Ureter (tissue), 1 donor: ENCODE results near the gene VEZT. TPM values are rescaled to one million over a fixed set of nuclear protein-coding genes. Genes with fewer than 3 reads are reported as not detected.
"Not testable (repeated sequence)": the region's sequence is repeated elsewhere in the genome, so short reads cannot be mapped to it uniquely, and the experiment has no call there.

Source experiments
- DNase-seq: peaks from one replicate; pipeline ENCODE4 v3.0.0-alpha.2; 2020; ENCODE audit warnings: low spot score
- total RNA-seq: library from RNA; stranded (reverse); gene quantifications from one replicate; pipeline ENCODE4 v1.2.4, GENCODE V29; 2023
- donor health status: DM: yes; HTN: yes; CAD: no.

The VEZT gene
- total RNA-seq, 1 donor from 2014 or later, result 103 TPM

DNA sequence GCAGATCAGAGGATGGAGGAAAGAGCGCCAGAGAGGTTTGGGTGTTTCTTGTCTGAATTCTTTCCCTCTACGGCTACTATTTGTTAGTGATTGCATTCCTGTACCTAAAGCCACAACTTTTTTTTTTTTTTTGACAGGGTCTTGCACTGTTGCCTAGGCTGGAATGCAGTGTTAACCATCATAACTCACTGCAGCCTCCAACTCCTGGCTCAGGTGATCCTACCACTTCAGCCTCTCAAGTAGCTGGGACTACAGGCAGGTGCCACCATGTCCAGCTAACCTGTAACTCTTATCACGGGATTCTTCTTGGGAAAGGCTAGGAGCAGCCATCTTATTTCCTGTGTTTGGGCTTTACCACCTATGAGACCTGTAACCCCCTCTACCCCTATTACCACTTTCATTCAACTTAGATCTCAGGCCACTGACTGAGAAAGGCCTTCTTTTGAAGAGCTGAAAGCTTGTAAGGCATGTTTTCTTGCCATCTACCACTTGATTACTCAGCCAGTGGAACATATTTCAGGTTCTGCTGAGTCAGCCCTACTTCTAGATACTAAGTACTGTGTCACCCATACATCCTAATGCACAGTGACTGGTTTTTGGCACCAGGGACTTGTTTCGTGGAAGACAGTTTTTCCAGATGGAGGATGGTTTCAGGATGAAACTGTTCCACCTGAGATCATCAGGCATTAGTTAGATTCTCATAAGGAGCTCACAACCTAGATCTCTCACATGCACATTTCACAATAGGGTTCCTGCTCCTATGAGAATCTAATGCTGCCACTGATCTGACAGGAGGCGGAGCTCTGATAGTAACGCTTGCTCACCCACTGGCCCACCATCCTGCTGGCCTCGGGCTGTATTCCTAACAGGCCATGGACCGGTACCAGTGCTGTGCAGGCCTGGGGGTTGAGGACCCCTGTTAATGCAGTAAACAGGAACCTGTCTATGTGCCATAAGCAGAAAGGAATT, 6.9 kb downstream of the VEZT start:
- DNase-seq, result no peak

GRCh38 chr12:95225645-95226212, 8.1 kb downstream of the VEZT start:
- DNase-seq, result no peak

DNA sequence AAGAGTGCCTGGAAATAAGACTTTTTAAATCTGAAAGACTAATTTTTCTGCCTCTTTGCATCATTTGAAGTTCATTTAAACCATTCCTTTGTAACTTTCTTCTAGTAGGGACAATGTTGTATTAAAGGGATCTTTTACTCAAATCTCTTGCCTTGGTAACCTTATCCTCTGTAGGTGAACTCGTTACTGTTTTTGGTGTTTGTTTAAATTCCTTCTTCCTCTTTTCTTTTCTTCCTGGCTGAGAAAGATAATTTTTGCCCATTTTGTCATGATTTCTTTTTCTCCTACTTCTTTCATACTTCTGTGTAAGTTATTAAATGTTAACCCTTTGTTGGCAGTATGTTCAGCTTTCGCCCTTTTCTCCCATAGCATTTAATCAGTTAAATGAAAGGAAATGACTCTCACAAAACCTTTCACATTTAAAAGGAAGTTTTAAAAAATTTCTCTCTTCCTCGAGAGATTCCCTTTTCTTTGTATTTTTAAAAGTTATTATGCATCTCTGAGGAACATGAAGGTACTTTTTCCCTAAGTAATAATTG, 10.3 kb downstream of the VEZT start:
- no peak for DNase-seq

GRCh38 chr12:95228617-95229016, 11.0 kb downstream of the VEZT start:
- DNase-seq, result no peak

DNA sequence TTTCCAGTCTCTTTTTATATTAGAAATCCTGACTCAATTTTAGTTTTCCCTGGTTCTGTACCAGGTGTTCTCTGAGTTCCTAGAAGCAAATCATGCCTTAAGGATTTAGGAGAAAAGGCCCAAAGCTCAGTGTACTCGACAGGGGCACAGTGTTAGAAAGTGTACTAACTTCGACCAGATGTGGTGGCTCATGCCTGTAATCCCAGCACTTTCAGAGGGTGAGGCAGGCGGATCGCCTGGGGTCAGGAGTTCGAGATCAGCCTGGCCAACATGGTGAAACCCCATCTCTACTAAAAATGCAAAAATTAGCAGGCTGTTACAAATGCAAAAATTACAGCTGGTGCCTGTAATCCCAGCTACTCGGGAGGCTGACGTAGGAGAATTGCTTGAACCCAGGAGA, 12.0 kb downstream of the VEZT start:
- no peak for DNase-seq

DNA sequence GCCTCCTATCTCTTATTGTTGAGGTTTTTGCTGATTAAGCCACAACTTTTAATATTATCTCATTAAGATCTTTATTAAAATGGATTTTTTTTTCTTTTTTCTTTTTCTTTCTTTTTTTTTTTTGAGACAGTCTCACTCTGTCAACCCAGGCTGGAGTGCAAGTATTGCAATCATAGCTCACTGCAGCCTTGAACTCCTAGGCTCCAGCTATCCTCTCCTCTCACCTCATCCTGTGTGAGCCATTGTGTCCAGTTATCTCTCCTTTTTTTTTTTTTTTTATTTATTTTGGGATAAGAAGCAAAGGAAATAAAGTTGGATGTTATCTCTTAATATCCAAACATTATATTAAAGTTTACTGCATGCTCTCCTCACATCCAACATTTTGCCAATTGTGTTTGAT, 12.7 kb downstream of the VEZT start:
- no peak for DNase-seq

- DNase-seq, result no peak
Measured at GRCh38 chr12:95231190-95231589, 13.6 kb downstream of the VEZT start.

- not testable (repeated sequence) for DNase-seq
Measured at GRCh38 chr12:95234187-95234586, 16.6 kb downstream of the VEZT start.

DNA sequence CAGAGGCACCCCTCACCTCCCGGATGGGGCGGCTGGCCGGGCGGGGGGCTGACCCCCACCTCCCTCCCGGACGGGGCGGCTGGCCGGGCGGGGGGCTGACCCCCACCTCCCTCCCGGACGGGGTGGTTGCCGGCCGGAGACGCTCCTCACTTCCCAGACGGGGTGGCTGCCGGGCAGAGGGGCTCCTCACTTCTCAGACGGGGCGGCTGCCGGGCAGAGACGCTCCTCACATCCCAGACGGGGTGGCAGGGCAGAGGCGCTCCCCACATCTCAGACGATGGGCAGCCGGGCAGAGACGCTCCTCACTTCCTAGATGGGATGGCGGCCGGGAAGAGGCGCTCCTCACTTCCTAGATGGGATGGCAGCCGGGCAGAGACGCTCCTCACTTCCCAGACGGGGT, 18.0 kb downstream of the VEZT start:
- not testable (repeated sequence) for DNase-seq

GRCh38 chr12:95237315-95237714, 19.7 kb downstream of the VEZT start:
- no peak for DNase-seq

- no peak for DNase-seq
Measured at GRCh38 chr12:95238150-95238549, 20.5 kb downstream of the VEZT start.

DNA sequence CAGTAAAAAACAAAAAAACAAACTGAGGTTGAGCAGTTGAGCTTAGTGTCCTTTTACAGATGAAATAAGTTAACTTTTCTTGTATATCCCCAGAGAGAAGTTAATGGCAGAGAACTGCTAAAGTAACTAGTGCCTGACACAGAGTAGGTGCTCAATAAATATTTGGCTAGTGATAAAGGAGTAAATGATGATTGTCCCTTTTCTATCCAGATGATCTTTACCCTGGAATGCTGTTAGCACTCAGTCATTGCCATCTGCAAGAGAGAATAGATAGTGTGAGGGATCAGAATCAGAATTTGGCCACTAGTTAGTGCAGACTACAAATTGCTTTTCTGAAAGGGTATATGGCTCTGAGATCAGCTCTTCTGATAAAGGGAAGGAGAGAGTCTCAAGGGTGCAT, 21.6 kb downstream of the VEZT start:
- no peak for DNase-seq

- not testable (repeated sequence) for DNase-seq
Measured at GRCh38 chr12:95239835-95240234, 22.2 kb downstream of the VEZT start.

DNA sequence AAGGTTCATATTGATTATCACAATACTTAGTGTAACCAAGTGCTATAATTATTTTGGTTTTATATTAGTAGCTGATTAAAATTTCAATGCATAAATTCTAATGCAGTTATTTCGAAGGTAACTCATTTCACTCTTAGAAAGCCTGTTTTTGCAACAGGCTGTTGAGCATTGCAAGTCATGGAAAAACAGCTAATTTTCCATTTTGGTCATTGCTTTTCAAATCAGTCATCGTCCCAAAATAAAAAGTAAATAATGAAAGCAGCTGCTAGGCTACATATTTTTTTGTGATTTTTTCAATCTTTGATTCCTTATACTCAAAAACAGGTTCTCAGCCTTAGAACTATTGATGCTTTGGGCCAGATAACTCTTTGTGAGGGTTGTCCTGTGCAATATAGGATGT, 22.9 kb downstream of the VEZT start:
- no peak for DNase-seq

DNA sequence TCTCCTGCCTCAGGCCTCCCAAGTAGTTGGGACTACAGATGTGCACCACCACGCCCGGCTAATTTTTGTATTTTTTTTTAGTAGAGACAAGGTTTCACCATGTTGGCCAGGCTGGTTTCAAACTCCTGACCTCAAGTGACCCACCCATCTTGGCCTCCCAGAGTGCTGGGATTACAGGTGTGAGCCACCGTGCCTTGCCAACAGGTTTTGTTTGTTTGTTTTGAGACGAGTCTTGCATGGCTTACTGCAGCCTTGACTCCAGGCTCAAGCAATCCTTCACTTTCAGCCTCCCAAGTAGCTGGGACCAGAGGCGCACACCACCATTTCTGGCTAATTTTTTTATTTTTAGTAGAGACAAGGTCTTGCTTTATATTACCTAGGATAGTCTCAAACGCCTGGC, 23.5 kb downstream of the VEZT start:
- DNase-seq, result not testable (repeated sequence)

DNA sequence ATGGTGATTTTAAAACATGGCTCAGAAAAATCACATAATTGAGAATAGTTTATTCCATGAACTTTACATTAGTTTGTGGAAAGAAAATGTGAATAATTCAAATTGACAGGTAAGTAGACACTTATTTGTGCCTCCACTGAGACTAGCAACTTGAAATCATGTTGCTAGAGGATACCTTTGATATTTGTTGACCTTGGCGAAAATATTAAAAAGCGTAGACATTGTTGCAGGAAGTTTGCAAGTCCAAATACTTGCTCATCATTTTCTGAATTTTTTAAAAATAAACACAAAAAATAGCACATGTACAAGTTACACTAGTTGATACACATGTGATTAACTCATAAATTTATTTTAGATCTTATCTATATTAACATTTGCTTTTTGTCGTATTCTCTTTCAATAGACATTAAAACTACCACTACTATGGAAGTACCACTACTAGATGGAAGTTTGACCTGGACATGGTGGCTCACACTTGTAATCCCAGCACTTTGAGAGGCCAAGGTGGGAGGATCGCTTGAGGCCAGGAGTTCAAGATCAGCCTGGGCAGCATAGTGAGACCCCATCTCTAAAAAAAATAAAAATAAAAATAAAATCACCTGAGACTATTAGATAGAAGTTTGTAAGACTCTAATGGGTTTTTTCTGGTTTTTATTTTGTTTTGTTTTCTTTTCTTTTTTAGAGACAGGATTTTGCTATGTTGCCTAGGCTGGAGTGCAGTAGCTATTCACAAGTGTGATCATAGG, 24.3 kb downstream of the VEZT start:
- no peak for DNase-seq

GRCh38 chr12:95243497-95244183, 26.0 kb downstream of the VEZT start:
- no peak for DNase-seq

- DNase-seq, result no peak
Measured at GRCh38 chr12:95244350-95244749, 26.7 kb downstream of the VEZT start.

DNA sequence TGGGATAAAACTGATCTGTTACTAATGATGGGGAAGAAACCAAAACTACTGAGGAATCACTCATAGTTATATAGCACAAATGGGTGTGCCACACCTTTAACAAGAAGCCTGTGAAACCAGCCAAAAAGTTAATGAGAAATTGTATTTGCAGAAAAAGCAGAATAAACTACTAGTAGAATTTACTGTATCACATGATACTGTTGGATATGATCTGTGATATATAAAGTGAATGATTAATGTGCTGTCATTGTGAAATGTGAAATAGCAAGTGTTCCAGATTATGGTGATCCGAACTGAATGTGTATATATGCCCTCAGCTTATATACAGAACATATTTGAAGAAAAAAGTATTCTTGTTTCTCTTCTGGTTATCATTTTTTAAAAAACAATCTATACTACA, 30.5 kb downstream of the VEZT start:
- no peak for DNase-seq

DNA sequence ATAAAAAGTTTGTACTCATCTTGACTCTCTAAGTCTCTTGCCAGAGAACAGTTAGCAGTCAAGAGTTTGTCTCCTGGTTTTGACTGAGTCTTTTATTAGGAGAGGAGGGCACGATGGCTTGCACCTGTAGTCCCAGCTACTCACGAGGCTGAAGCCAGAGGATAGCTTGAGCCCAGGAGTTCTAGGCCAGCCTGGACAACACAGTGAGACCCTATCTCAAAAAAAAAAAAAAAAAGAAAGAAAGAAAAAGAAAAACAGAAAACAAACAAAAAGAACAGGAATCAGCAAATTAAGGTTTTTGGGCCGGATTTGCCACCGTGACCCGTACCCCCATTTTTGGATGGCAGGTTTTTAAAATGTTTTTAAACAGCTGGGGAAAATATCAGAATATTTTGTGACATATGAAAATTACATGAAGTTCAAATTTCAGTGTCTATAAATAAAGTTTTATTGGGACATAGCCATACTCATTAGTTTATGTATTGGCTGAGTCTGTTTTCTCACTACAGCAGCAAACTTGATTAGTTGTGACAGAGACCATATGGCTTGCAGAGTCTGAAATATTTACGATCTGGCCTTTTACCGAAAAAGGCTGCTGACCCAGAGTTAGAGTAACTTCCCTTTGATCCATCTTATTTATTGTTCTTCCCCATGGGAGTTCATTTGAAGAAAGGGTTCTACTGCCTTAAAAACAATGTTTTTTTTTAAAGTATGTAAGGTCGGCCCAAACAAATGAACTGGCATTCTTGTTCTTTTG, 31.2 kb downstream of the VEZT start:
- DNase-seq, result no peak

GRCh38 chr12:95253386-95253785, 35.8 kb downstream of the VEZT start:
- no peak for DNase-seq
